IPS DF 6.9 (cell line): Measurements from ENCODE around the gene AKAP12.

ENCODE experiments used
- DNase-seq: peaks from one replicate; pipeline ENCODE4 v3.0.0-alpha.2; 2013; ENCODE audit warnings: low read depth, low spot score
- H3K27ac ChIP-seq: one replicate; pipeline ENCODE4 v1.5.1; 2013; ENCODE audit warnings: low read length, control low read depth
- H3K27me3 ChIP-seq: 2 replicates; pipeline ENCODE4 v1.6.1; 2013; ENCODE audit warnings: mild to moderate bottlenecking, low read length; ENCODE audit not compliant: control insufficient read depth, insufficient read depth
- H3K36me3 ChIP-seq: 2 replicates; pipeline ENCODE4 v1.6.1; 2013; ENCODE audit warnings: low read length; ENCODE audit not compliant: control insufficient read depth, insufficient read depth
- H3K4me1 ChIP-seq: 2 replicates; pipeline ENCODE4 v1.6.1; 2013; ENCODE audit warnings: low read length; ENCODE audit not compliant: control insufficient read depth, insufficient read depth
- H3K4me3 ChIP-seq: 2 replicates; pipeline ENCODE4 v1.5.1; 2013; ENCODE audit warnings: mild to moderate bottlenecking, low read length
- H3K9me3 ChIP-seq: 2 replicates; pipeline ENCODE4 v1.6.1; 2013; ENCODE audit warnings: low read length, inconsistent platforms; ENCODE audit not compliant: control insufficient read depth, insufficient read depth
- WGBS: extraction: QIAGEN DNeasy Blood & Tissue Kit; methylation state at CpG from one replicate; pipeline ENCODE4 v1.1.7; 2013; ENCODE audit warnings: mixed read lengths, missing lambda C conversion rate; ENCODE audit not compliant: insufficient read length, insufficient coverage; 5-methylcytosine and 5-hydroxymethylcytosine counted together

The AKAP12 gene

GRCh38 chr6:151293688-151294016, 53.9 kb downstream of the AKAP12 start:
- H3K36me3 ChIP-seq: no peaks in the 10 kb centered on the region
- H3K27ac ChIP-seq: no peak overlapping the region
- no CpG with 5 or more reads among the region's 3 CpGs for WGBS
- no peaks in the 10 kb centered on the region for H3K9me3 ChIP-seq
- no peaks in the 10 kb centered on the region; the same call in 1 of the 2 replicates for H3K27me3 ChIP-seq
- no peak overlapping the region for H3K4me3 ChIP-seq
- peaks cover 3% of the 10 kb centered on the region; the same call in 1 of the 2 replicates for H3K4me1 ChIP-seq
- DNase-seq: no peak

GRCh38 chr6:151294561-151295101, 54.9 kb downstream of the AKAP12 start:
- no peaks in the 10 kb centered on the region for H3K36me3 ChIP-seq
- no peaks in the 10 kb centered on the region for H3K27me3 ChIP-seq
- DNase-seq: no peak
- no peak overlapping the region for H3K4me3 ChIP-seq
- no peaks in the 10 kb centered on the region for H3K9me3 ChIP-seq
- H3K4me1 ChIP-seq: peaks cover 3% of the 10 kb centered on the region; the same call in 1 of the 2 replicates
- no peak overlapping the region for H3K27ac ChIP-seq
- WGBS: no CpG with 5 or more reads among the region's 6 CpGs

GRCh38 chr6:151297886-151298285, 58.1 kb downstream of the AKAP12 start:
- H3K27me3 ChIP-seq: no peaks in the 10 kb centered on the region
- H3K4me1 ChIP-seq: peaks cover 1% of the 10 kb centered on the region; the same call in 1 of the 2 replicates
- H3K9me3 ChIP-seq: no peaks in the 10 kb centered on the region
- H3K36me3 ChIP-seq: no peaks in the 10 kb centered on the region
- no peak overlapping the region for H3K27ac ChIP-seq
- no peak overlapping the region for H3K4me3 ChIP-seq
- no peak for DNase-seq
- WGBS: no CpG with 5 or more reads among the region's 6 CpGs

GRCh38 chr6:151299011-151299410, 59.2 kb downstream of the AKAP12 start:
- Histone ChIP-seq H3K36me3 (no peaks in the 10 kb centered on the region), H3K27ac (no peak overlapping the region), H3K27me3 (no peaks in the 10 kb centered on the region), H3K4me1 (peaks cover 1% of the 10 kb centered on the region; the same call in 1 of the 2 replicates), H3K4me3 (no peak overlapping the region), H3K9me3 (no peaks in the 10 kb centered on the region)
- DNase-seq: no peak
- WGBS: no CpG with 5 or more reads among the region's 4 CpGs

GRCh38 chr6:151300267-151300991, 60.7 kb downstream of the AKAP12 start:
- no peak overlapping the region for H3K27ac ChIP-seq
- WGBS: no CpG with 5 or more reads among the region's 8 CpGs
- no peaks in the 10 kb centered on the region for H3K27me3 ChIP-seq
- no peaks in the 10 kb centered on the region for H3K36me3 ChIP-seq
- H3K4me3 ChIP-seq: no peak overlapping the region
- no peak for DNase-seq
- H3K9me3 ChIP-seq: no peaks in the 10 kb centered on the region
- H3K4me1 ChIP-seq: peaks cover 1% of the 10 kb centered on the region; the same call in 1 of the 2 replicates

GRCh38 chr6:151301547-151301946, 61.8 kb downstream of the AKAP12 start:
- Histone ChIP-seq H3K27ac (no peak overlapping the region), H3K4me3 (no peak overlapping the region), H3K27me3 (no peaks in the 10 kb centered on the region), H3K9me3 (no peaks in the 10 kb centered on the region), H3K4me1 (no peaks in the 10 kb centered on the region; the same call in 1 of the 2 replicates), H3K36me3 (no peaks in the 10 kb centered on the region)
- WGBS: no CpG with 5 or more reads among the region's 8 CpGs
- no peak for DNase-seq

GRCh38 chr6:151303231-151303630, 63.5 kb downstream of the AKAP12 start:
- DNase-seq: no peak
- Histone ChIP-seq H3K4me1 (no peaks in the 10 kb centered on the region; the same call in 1 of the 2 replicates), H3K27me3 (no peaks in the 10 kb centered on the region), H3K36me3 (no peaks in the 10 kb centered on the region), H3K4me3 (no peak overlapping the region), H3K9me3 (no peaks in the 10 kb centered on the region), H3K27ac (no peak overlapping the region)
- WGBS: no CpG with 5 or more reads among the region's 3 CpGs

- H3K4me3 ChIP-seq: no peak overlapping the region
- H3K27me3 ChIP-seq: no peaks in the 10 kb centered on the region
- no peaks in the 10 kb centered on the region for H3K4me1 ChIP-seq
- DNase-seq: no peak
- no peaks in the 10 kb centered on the region for H3K36me3 ChIP-seq
- H3K27ac ChIP-seq: no peak overlapping the region
- no peaks in the 10 kb centered on the region for H3K9me3 ChIP-seq
- 100% methylated on average over 3 of the region's 12 CpGs for WGBS
These were observed 66.6 kb downstream of the AKAP12 start for GRCh38 chr6:151306269-151306783.

GRCh38 chr6:151307501-151307900, 67.7 kb downstream of the AKAP12 start:
- H3K27me3 ChIP-seq: no peaks in the 10 kb centered on the region
- H3K4me1 ChIP-seq: no peaks in the 10 kb centered on the region
- H3K27ac ChIP-seq: no peak overlapping the region
- no peak for DNase-seq
- no peaks in the 10 kb centered on the region for H3K36me3 ChIP-seq
- WGBS: no CpG with 5 or more reads among the region's 4 CpGs
- H3K4me3 ChIP-seq: no peak overlapping the region
- H3K9me3 ChIP-seq: no peaks in the 10 kb centered on the region

- no CpG with 5 or more reads among the region's 4 CpGs for WGBS
- Histone ChIP-seq H3K27ac (no peak overlapping the region), H3K4me3 (no peak overlapping the region), H3K9me3 (no peaks in the 10 kb centered on the region), H3K4me1 (no peaks in the 10 kb centered on the region), H3K27me3 (no peaks in the 10 kb centered on the region), H3K36me3 (no peaks in the 10 kb centered on the region)
- DNase-seq: no peak
These were observed 69.9 kb downstream of the AKAP12 start for GRCh38 chr6:151309619-151310018.
